ENCODE data around the gene TAS1R3. TPM values are rescaled to one million over a fixed set of nuclear protein-coding genes. Genes with fewer than 3 reads are reported as not detected.

The TAS1R3 gene
- total RNA-seq, 1 donor from 2014 or later = not detected

GRCh38 chr1:1335283-1335682 lies 4.2 kb downstream of the TAS1R3 start:
- Mint-ChIP-seq H3K4me1 (no peaks in the 10 kb centered on the region), H3K27me3 (ENCODE audit: insufficient read depth, low read depth) (peaks cover 14% of the 10 kb centered on the region), H3K4me3 (no peak overlapping the region), H3K9me3 (no peaks in the 10 kb centered on the region), H3K27ac (no peak overlapping the region), H3K36me3 (no peaks in the 10 kb centered on the region)
- H3K4me1 ChIP-seq = no peaks in the 10 kb centered on the region
- TF ChIP-seq EZH2 (IDR thresholded peaks at IDR 0.05) = no peak
- TF ChIP-seq CTCF (IDR thresholded peaks at IDR 0.05) = no peak
- TF ChIP-seq EZH2phosphoT487 (IDR thresholded peaks at IDR 0.05) = no peak
- peaks cover 65% of the 10 kb centered on the region for H4K20me1 ChIP-seq (ENCODE audit: low read depth)
- H3K9me3 ChIP-seq (ENCODE audit: low read depth) = no peaks in the 10 kb centered on the region
- H3K4me2 ChIP-seq = no peak overlapping the region
- peaks cover 12% of the 10 kb centered on the region for H3F3A ChIP-seq (ENCODE audit: low read depth)
- no peaks in the 10 kb centered on the region for H3K27me3 ChIP-seq
- no peak overlapping the region for H2AFZ ChIP-seq (replicated peaks)
- DNase-seq (ENCODE audit: low spot score) = no peak
- H3K79me2 ChIP-seq (ENCODE audit: low read depth) = no peaks in the 10 kb centered on the region
- H3K36me3 ChIP-seq = no peaks in the 10 kb centered on the region
- H3K9ac ChIP-seq = no peak overlapping the region
- H3K4me3 ChIP-seq = no peak overlapping the region
- H3K27ac ChIP-seq = no peak overlapping the region

- DNase-seq (ENCODE audit: low spot score) = no peak
- Histone ChIP-seq H3F3A (ENCODE audit: low read depth) (peaks cover 7% of the 10 kb centered on the region), H2AFZ (replicated peaks) (no peak overlapping the region), H3K4me1 (no peaks in the 10 kb centered on the region), H3K4me3 (no peak overlapping the region), H4K20me1 (ENCODE audit: low read depth) (peaks cover 59% of the 10 kb centered on the region), H3K4me2 (no peak overlapping the region), H3K36me3 (no peaks in the 10 kb centered on the region), H3K27me3 (no peaks in the 10 kb centered on the region), H3K9ac (no peak overlapping the region), H3K79me2 (ENCODE audit: low read depth) (no peaks in the 10 kb centered on the region), H3K27ac (no peak overlapping the region), H3K9me3 (ENCODE audit: low read depth) (no peaks in the 10 kb centered on the region)
- no peak overlapping the region for H3K4me3 Mint-ChIP-seq
- H3K36me3 Mint-ChIP-seq = peaks cover 3% of the 10 kb centered on the region
- H3K27me3 Mint-ChIP-seq (ENCODE audit: insufficient read depth, low read depth) = peaks cover 13% of the 10 kb centered on the region
- H3K4me1 Mint-ChIP-seq = no peaks in the 10 kb centered on the region
- TF ChIP-seq CTCF (IDR thresholded peaks at IDR 0.05) (no peak), EZH2phosphoT487 (IDR thresholded peaks at IDR 0.05) (no peak), EZH2 (IDR thresholded peaks at IDR 0.05) (no peak)
- H3K27ac Mint-ChIP-seq = no peak overlapping the region
- no peaks in the 10 kb centered on the region for H3K9me3 Mint-ChIP-seq
Measured at GRCh38 chr1:1335792-1336248, 4.7 kb downstream of the TAS1R3 start.

GRCh38 chr1:1336446-1336845 lies 5.4 kb downstream of the TAS1R3 start:
- Histone ChIP-seq H3F3A (ENCODE audit: low read depth) (peaks cover 12% of the 10 kb centered on the region), H3K9me3 (ENCODE audit: low read depth) (no peaks in the 10 kb centered on the region), H4K20me1 (ENCODE audit: low read depth) (peaks cover 54% of the 10 kb centered on the region), H2AFZ (replicated peaks) (no peak overlapping the region), H3K4me2 (no peak overlapping the region), H3K36me3 (no peaks in the 10 kb centered on the region), H3K27me3 (no peaks in the 10 kb centered on the region), H3K4me3 (no peak overlapping the region), H3K4me1 (no peaks in the 10 kb centered on the region), H3K27ac (no peak overlapping the region), H3K9ac (no peak overlapping the region), H3K79me2 (ENCODE audit: low read depth) (no peaks in the 10 kb centered on the region)
- H3K9me3 Mint-ChIP-seq = no peaks in the 10 kb centered on the region
- H3K27ac Mint-ChIP-seq = no peak overlapping the region
- H3K4me1 Mint-ChIP-seq = no peaks in the 10 kb centered on the region
- no peak for TF ChIP-seq EZH2phosphoT487 (IDR thresholded peaks at IDR 0.05)
- no peak for TF ChIP-seq EZH2 (IDR thresholded peaks at IDR 0.05)
- no peak for TF ChIP-seq CTCF (IDR thresholded peaks at IDR 0.05)
- H3K36me3 Mint-ChIP-seq = peaks cover 9% of the 10 kb centered on the region
- H3K4me3 Mint-ChIP-seq = no peak overlapping the region
- H3K27me3 Mint-ChIP-seq (ENCODE audit: insufficient read depth, low read depth) = peaks cover 9% of the 10 kb centered on the region
- DNase-seq (ENCODE audit: low spot score) = no peak
